Osteoblast (primary cell): ENCODE measurements around the gene SPRR2B. TPM values are rescaled to one million over a fixed set of nuclear protein-coding genes. Genes with fewer than 3 reads are reported as not detected.

Source experiments
- DNase-seq: peaks from one replicate; pipeline ENCODE4 v3.0.0; 2011; ENCODE audit warnings: low spot score, mixed read lengths; ENCODE audit not compliant: insufficient read length; ENCODE audit errors: missing footprints
- H2AFZ ChIP-seq: 2 replicates; pipeline ENCODE4 v1.6.0; 2011; ENCODE audit warnings: mild to moderate bottlenecking, low read length
- H3K27ac ChIP-seq: 2 replicates; pipeline ENCODE4 v1.5.1; 2011; ENCODE audit warnings: mild to moderate bottlenecking, low read depth, low read length, moderate library complexity
- H3K27me3 ChIP-seq: 2 replicates; pipeline ENCODE4 v1.6.0; 2012; ENCODE audit warnings: mild to moderate bottlenecking, control low read depth, inconsistent platforms, low read length, moderate library complexity; ENCODE audit not compliant: insufficient read depth
- H3K36me3 ChIP-seq: 2 replicates; pipeline ENCODE4 v1.5.1; 2011; ENCODE audit warnings: mild to moderate bottlenecking, low read length, control low read depth, moderate library complexity; ENCODE audit not compliant: insufficient read depth
- H3K4me1 ChIP-seq: 2 replicates; pipeline ENCODE4 v1.5.1; 2011; ENCODE audit warnings: mild to moderate bottlenecking, low read length, control low read depth, moderate library complexity; ENCODE audit not compliant: insufficient read depth
- H3K4me2 ChIP-seq: 2 replicates; pipeline ENCODE4 v1.6.0; 2011; ENCODE audit warnings: mild to moderate bottlenecking, low read length; ENCODE audit not compliant: insufficient read depth
- H3K4me3 ChIP-seq: fragments of 200-600 bp; sonication (generic); 3 replicates; pipeline ENCODE4 v1.5.1; 2012; ENCODE audit warnings: mild to moderate bottlenecking, low read length, inconsistent platforms; ENCODE audit not compliant: insufficient read depth
- H3K79me2 ChIP-seq: 2 replicates; pipeline ENCODE4 v1.6.0; 2012; ENCODE audit warnings: mild to moderate bottlenecking, low read length, control low read depth, inconsistent platforms; ENCODE audit not compliant: insufficient read depth
- H3K9me3 ChIP-seq: 2 replicates; pipeline ENCODE4 v1.5.1; 2011; ENCODE audit warnings: low read depth, low read length, control low read depth
- H4K20me1 ChIP-seq: 2 replicates; pipeline ENCODE4 v1.6.0; 2012; ENCODE audit warnings: mild to moderate bottlenecking, low read length, control low read depth; ENCODE audit not compliant: insufficient read depth
- total RNA-seq: library from RNA; depleted of rRNA; stranded (reverse); fragments of >200 nt; gene quantifications from 2 replicates; pipeline ENCODE4 v1.2.3, GENCODE V29; 2012
- TF ChIP-seq, protein P1 (sequence below): IDR thresholded peaks from 2 replicates; pipeline ENCODE4 v1.5.1; 2011; ENCODE audit warnings: mild to moderate bottlenecking, low read depth, low read length, moderate library complexity; ENCODE audit errors: extremely low read depth

Gene SPRR2B
- total RNA-seq, 1 donor, result not detected

DNA sequence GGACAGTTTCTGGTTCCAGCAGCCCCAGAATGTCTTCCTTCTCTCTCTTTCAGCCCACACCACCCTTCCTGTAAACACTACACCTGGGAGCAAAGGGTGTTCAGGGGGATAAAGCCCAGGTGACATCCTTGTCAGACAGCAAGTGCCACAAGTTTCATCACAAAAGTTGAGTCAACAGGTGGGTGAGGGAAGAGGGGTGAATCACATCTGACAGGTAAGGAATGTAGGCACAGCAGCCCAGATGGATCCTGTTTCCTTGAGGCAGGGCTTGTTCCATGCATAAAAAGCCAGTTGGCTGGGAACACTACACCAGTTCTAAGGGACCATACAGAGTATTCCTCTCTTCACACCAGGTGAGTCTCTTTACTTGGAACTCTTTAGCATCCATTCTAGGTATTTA, 40.5 kb downstream of the SPRR2B start, which contains the start of gene SPRR1B:
Gene SPRR1B (plus strand): TSS at position 309 of the 400 bp plus-strand sequence. CDS start 1,143 bp downstream, outside the sequence.
- no peak within 1 kb of the TSS for H3K27ac ChIP-seq
- no peaks in the 10 kb centered on the region for H4K20me1 ChIP-seq
- TF ChIP-seq, protein P1, sequence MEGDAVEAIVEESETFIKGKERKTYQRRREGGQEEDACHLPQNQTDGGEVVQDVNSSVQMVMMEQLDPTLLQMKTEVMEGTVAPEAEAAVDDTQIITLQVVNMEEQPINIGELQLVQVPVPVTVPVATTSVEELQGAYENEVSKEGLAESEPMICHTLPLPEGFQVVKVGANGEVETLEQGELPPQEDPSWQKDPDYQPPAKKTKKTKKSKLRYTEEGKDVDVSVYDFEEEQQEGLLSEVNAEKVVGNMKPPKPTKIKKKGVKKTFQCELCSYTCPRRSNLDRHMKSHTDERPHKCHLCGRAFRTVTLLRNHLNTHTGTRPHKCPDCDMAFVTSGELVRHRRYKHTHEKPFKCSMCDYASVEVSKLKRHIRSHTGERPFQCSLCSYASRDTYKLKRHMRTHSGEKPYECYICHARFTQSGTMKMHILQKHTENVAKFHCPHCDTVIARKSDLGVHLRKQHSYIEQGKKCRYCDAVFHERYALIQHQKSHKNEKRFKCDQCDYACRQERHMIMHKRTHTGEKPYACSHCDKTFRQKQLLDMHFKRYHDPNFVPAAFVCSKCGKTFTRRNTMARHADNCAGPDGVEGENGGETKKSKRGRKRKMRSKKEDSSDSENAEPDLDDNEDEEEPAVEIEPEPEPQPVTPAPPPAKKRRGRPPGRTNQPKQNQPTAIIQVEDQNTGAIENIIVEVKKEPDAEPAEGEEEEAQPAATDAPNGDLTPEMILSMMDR, result no peak
- no peaks in the 10 kb centered on the region for H3K27me3 ChIP-seq
- no peak for DNase-seq
- no peak within 1 kb of the TSS for H3K4me2 ChIP-seq
- H3K9me3 ChIP-seq, result no peaks in the 10 kb centered on the region
- no peak within 1 kb of the TSS for H3K4me3 ChIP-seq
- no peaks in the 10 kb centered on the region for H3K36me3 ChIP-seq
- no peaks in the 10 kb centered on the region for H3K4me1 ChIP-seq
- no peak within 1 kb of the TSS for H2AFZ ChIP-seq
- no peaks in the 10 kb centered on the region for H3K79me2 ChIP-seq

DNA sequence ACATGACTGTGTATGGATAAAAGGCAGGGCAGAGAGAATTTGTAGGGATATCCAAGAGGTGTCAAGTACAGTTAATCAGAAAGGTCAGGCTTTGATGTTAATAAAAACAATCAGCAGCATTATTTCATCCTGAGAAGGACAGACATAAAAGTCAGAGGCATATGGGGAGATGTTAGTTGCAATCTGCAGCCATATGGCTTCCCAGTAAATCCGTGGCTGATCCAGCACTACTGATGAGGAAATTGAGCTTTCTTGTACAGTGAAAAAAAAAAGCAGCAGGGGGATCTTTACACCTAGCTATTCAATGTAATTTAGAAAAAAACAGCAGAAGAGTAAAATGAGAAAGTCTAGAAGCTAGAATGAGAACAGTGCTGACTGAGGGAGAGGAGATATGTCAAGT, 42.6 kb downstream of the SPRR2B start:
- Histone ChIP-seq H2AFZ (no peak overlapping the region), H3K79me2 (no peaks in the 10 kb centered on the region), H3K4me2 (no peak overlapping the region), H3K4me3 (no peak overlapping the region), H3K36me3 (no peaks in the 10 kb centered on the region), H3K4me1 (no peaks in the 10 kb centered on the region), H4K20me1 (no peaks in the 10 kb centered on the region), H3K9me3 (no peaks in the 10 kb centered on the region), H3K27ac (no peak overlapping the region), H3K27me3 (no peaks in the 10 kb centered on the region)
- TF ChIP-seq, protein P1, result no peak
- no peak for DNase-seq

DNA sequence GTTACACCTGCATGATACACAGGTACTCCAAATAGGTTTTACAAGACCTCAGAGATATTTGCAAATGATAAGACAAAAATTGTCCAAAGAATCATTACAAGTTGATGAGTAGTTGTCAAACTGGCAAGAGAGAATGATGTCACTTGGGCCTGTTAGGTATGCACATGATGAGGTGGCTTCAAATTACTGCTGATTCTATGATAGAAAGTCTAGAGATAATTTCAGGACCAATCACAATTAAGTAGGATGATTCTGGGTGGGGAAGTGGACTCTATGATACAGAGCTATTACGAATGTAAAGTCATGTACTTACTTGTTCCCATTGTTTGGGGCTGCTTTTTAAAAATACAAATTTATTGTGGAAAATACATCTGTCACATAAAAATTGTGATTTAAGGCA, 45.6 kb downstream of the SPRR2B start:
- TF ChIP-seq, protein P1, result no peak
- Histone ChIP-seq H4K20me1 (no peaks in the 10 kb centered on the region), H3K36me3 (no peaks in the 10 kb centered on the region), H3K79me2 (no peaks in the 10 kb centered on the region), H3K4me1 (no peaks in the 10 kb centered on the region), H3K4me2 (no peak overlapping the region), H3K9me3 (no peaks in the 10 kb centered on the region), H3K4me3 (no peak overlapping the region), H3K27me3 (no peaks in the 10 kb centered on the region), H2AFZ (no peak overlapping the region), H3K27ac (no peak overlapping the region)
- DNase-seq, result no peak

DNA sequence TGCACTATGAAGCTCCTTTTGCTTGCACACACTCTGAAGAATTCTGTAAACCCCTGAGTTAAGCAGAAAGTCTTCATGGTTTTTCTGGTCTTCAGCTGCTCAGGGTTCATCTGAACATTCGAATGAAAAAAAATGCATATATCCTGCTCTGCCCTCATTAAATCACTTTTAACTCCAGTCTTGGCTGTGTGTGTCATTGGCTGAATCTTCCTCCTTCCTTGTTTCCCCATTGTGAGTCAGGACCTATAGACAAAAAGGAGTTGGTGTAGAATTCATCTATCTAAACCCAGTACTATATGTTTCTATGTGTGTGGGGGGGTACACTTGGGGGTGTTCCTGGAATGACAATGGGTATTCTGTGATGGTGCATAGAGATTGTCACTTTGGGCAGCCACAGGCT, 47.0 kb downstream of the SPRR2B start:
- Histone ChIP-seq H4K20me1 (no peaks in the 10 kb centered on the region), H3K79me2 (no peaks in the 10 kb centered on the region), H3K27me3 (no peaks in the 10 kb centered on the region), H3K4me3 (no peak overlapping the region), H3K9me3 (no peaks in the 10 kb centered on the region), H3K27ac (no peak overlapping the region), H2AFZ (no peak overlapping the region), H3K4me1 (no peaks in the 10 kb centered on the region), H3K36me3 (no peaks in the 10 kb centered on the region), H3K4me2 (no peak overlapping the region)
- no peak for DNase-seq
- TF ChIP-seq, protein P1, result no peak
